GM12874 (cell line): Measurements from ENCODE around the gene CHRNG.

ENCODE experiments used
- TF ChIP-seq, protein P1 (sequence below): IDR thresholded peaks from 2 replicates; pipeline ENCODE4 v1.5.1; 2011; ENCODE audit warnings: low read depth, mild to moderate bottlenecking, control low read depth, low read length, moderate library complexity; ENCODE audit not compliant: insufficient read depth

CHRNG gene

DNA sequence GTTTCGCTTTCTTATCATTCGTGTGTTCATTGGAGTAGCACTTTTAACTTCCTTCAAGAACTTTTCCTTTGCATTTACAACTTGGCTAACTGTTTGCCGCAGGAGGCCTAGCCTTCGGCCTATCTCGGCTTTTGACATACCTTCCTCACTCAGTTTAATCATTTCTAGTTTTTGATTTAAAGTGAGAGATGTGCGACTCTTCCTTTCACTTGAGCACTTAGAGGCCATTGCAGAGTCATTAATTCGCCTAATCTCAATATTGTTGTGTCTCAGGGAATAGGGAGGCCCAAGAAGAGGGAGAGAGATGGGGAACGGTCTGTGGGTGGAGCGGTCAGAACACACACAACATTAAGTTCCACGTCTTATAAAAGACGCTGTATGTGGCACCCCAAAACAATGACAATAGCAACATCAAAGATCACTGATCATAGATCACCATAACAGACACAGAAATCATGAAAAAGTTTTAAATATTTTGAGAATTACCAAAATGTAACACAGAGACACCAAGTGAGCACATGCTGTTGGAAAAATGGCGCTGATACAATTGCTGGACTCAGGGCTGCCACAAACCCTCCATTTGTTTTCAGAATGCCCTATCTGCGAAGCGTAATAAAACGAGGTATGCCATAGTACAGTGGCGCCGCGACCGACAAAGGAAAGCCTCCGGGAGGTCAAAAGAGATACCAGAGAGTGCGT lies 10.3 kb downstream of the CHRNG start:
- TF ChIP-seq, protein P1, sequence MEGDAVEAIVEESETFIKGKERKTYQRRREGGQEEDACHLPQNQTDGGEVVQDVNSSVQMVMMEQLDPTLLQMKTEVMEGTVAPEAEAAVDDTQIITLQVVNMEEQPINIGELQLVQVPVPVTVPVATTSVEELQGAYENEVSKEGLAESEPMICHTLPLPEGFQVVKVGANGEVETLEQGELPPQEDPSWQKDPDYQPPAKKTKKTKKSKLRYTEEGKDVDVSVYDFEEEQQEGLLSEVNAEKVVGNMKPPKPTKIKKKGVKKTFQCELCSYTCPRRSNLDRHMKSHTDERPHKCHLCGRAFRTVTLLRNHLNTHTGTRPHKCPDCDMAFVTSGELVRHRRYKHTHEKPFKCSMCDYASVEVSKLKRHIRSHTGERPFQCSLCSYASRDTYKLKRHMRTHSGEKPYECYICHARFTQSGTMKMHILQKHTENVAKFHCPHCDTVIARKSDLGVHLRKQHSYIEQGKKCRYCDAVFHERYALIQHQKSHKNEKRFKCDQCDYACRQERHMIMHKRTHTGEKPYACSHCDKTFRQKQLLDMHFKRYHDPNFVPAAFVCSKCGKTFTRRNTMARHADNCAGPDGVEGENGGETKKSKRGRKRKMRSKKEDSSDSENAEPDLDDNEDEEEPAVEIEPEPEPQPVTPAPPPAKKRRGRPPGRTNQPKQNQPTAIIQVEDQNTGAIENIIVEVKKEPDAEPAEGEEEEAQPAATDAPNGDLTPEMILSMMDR, result no peak

DNA sequence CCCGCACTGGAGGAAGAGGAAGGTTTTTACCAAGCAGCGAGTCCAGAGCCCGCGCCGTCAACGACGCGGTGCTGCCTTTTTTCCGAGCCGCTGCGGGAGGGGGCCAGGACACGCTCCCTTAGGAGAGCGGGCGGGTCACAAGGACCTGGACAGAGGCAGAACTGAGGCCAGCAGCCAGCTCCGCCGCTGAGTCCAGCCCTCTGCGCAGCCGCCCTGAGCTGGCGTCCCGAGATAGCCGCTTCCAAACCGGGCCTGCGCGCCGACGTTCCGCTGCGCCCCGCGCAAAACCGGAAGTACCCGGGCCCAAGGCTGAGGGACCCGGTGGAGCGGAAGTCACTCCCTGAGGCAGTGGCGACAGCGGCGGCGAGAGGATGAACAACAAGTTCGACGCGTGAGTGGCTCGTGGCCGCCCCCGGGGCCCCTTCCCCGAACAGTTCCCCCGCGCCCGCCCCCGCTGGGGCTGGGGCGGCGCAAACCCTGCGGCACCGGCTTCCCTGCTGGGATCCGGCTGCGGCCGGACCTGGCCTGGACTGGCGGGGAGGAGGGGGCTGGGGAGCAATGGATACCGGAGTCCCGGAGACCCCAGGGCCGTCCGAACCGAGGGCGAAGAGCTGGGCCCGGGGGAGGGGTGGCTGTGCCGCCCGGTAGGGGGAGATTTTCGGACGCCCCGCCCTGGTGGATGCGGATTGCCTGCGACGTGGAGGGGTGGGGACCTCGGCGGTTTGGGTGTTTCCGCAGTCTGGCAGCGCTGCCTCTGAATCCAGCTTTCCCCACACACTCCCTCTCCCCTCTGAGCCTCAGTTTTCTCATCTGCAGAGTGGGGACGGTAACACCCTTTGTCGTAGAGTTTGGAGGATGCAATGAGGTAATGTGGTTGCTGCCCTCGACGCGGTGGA lies 11.1 kb downstream of the CHRNG start, which contains the start of the genes EIF4E2 and TIGD1:
Gene EIF4E2 (plus strand): TSS at position 336 of the 896 bp plus-strand sequence. CDS start 36 bp downstream, at position 372.
Gene TIGD1 (minus strand): TSS at position 204 of the 896 bp plus-strand sequence. CDS start 675 bp downstream, outside the sequence.
- TF ChIP-seq, protein P1, result peak; percentile 30; the same call in 1 of the 2 replicates

DNA sequence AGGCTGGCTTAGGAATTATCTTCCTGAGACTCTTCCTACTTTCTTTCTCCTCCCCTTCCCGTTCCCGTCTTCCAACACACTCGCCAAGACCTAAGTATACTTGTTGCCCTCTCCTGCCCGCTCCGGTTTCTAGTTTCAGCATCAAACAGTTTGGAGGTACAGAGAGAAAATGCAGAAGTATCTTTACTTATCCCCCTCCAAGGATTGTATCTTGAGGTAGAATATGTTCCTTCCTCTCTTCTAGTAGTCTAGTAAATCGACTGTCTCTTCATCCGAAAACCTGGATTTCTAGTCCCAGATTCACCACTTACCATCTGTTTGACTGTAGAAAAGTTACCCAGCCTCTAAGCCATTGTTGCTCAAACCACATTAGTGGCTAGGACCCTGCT lies 11.8 kb downstream of the CHRNG start:
- TF ChIP-seq, protein P1, result no peak

DNA sequence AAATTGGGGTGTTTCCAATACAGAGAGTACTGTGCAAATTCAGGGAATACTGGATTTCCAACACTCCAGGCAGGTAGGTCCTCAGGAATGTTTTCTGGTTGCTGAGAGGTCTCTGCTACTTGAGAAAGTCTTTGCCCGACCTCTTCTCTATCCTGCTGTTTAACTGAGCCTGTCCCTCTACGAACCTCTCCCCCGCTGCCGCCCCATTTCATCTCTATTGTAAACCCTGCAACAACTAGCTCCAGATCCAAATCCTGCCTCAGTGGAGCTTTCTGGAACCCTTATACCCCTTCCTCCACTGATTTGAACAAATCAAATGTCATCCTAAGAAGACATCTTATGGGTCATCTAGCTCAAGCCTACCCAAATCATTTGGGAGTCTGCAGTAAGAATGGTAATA lies 12.3 kb downstream of the CHRNG start:
- TF ChIP-seq, protein P1, result no peak

DNA sequence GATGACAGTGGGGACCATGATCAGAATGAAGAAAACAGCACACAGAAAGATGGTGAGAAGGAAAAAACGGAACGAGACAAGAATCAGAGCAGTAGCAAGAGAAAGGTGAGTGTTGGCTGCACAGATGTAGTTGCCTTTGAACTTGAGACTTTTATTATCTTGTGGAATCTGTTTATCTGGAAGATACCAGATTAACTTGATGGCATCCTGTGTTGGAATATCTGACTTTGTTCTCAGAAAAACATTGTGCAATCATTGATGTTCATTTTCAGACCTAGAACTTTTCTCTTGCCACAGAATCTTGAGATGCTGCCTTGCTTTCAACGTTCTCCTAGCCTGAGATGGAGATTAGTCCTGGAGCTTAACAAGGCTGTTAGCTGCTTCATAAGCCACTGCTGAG lies 16.9 kb downstream of the CHRNG start:
- TF ChIP-seq, protein P1, result no peak

DNA sequence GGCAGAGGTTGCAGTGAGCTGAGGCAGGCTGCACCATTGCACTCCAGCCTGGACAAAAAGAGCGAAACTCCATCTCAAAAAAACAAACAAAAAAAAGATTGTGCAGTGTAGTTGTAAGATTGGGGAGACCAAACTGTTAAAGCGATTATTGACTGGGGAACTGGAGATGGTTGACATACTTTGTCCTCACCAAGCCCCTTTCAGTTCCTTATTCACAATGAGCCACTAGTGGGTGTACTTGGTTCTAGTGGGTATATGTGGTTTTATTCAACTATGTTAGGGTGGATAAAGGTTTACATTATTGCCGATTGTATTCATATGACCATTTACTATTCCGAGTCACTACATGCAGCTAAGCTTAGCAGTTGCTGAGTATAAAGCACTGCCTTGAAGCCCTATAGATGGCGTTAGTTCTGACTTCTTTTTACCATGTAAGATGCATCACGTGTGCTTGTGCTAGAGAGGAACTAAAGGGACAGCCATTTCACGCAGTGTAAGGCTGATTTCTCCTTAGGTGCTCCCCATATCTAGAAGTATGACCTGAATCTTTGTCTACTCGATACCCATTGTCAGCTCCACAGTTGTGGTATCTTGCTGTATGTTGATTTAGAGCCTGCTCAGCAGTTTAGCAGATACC lies 23.1 kb downstream of the CHRNG start:
- TF ChIP-seq, protein P1, result no peak

DNA sequence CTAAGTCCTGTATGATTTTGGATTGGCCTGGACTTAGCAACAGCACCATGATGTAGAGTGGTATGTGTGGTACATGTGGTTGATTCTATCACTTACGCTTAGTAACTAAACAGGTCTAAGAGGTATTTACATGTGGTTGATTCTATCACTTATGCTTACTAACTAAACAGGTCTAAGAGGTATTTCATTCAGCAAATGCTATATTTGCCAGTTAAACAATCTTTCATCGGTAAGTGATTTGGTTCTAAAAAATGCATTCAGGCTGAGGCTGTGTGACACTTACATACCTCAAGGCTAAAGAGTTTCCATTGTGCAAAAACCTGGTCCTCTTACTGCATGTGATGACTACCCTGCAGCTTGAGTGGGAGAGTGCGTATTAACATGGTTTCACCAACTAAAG lies 24.1 kb downstream of the CHRNG start:
- TF ChIP-seq, protein P1, result no peak
